Measurements from ENCODE around the gene KIAA0825. TPM values are rescaled to one million over a fixed set of nuclear protein-coding genes. Genes with fewer than 3 reads are reported as not detected.

KIAA0825 gene
- total and polyA plus RNA-seq, 8 donors = 5.1 to 6.9 (median 6.5) TPM

GRCh38 chr5:94304146-94304545, 314.3 kb downstream of the KIAA0825 start:
- DNase-seq (no peak), ATAC-seq (no peak)
- H3K36me3 ChIP-seq = no peaks in the 10 kb centered on the region
- TF ChIP-seq, protein P1, sequence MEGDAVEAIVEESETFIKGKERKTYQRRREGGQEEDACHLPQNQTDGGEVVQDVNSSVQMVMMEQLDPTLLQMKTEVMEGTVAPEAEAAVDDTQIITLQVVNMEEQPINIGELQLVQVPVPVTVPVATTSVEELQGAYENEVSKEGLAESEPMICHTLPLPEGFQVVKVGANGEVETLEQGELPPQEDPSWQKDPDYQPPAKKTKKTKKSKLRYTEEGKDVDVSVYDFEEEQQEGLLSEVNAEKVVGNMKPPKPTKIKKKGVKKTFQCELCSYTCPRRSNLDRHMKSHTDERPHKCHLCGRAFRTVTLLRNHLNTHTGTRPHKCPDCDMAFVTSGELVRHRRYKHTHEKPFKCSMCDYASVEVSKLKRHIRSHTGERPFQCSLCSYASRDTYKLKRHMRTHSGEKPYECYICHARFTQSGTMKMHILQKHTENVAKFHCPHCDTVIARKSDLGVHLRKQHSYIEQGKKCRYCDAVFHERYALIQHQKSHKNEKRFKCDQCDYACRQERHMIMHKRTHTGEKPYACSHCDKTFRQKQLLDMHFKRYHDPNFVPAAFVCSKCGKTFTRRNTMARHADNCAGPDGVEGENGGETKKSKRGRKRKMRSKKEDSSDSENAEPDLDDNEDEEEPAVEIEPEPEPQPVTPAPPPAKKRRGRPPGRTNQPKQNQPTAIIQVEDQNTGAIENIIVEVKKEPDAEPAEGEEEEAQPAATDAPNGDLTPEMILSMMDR (IDR thresholded peaks at IDR 0.05) = no peak
- no peaks in the 10 kb centered on the region for H3K9me3 ChIP-seq
- no peaks in the 10 kb centered on the region for H3K27me3 ChIP-seq
- no peaks in the 10 kb centered on the region for H3K4me1 ChIP-seq
- no peak overlapping the region for H3K27ac ChIP-seq
- intact Hi-C loops (cut with DNase I) = no loop called here
- H3K4me3 ChIP-seq = no peak overlapping the region

DNA sequence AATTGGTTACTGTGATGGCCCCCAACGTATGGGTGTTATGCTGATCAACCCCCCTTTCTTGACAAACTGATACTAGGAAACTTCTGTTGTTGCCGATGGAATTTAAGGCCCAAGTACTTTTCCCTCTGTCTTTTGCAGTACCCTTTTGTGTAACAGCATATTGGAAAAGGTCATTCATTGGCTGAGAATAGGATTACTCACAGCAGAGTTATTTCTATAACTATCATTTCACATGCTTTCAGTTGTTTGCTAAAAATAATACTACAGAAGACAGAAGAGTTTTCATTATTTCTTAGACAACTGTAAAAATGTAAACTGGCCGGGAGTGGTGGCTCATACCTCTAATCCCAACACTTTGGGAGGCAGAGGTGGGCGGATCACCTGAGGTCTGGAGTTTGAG, 329.5 kb downstream of the KIAA0825 start:
- DNase-seq (no peak), ATAC-seq (no peak)
- Histone ChIP-seq H3K27ac (no peak overlapping the region), H3K4me1 (no peaks in the 10 kb centered on the region), H3K36me3 (no peaks in the 10 kb centered on the region), H3K4me3 (no peak overlapping the region), H3K27me3 (no peaks in the 10 kb centered on the region), H3K9me3 (peaks cover 0 to 17% of the 10 kb centered on the region in 2 donors)
- TF ChIP-seq, protein P1 (IDR thresholded peaks at IDR 0.05) = no peak
- intact Hi-C loops (cut with DNase I) = no loop called here

DNA sequence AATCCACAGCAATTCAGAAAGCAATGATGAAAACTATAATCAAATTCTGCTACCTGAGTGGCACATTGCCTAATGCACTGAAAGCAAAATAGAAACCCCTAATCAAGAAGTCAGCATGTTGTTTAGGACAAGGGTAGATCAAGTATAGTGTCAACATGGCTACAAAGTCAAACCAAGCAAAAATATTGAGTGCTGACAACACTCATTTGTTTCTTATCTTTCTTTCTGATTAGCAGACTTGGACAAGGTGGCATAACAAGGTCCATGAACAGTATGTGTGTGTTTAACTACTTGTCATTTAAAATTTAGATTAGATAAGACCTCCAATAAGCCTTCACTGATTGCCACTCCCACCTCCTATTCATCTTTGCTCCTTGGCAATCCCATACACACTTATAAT, 332.4 kb downstream of the KIAA0825 start:
- no peak overlapping the region for H3K4me3 ChIP-seq
- ATAC-seq = no peak
- no peak overlapping the region for H3K27ac ChIP-seq
- no peaks in the 10 kb centered on the region for H3K36me3 ChIP-seq
- TF ChIP-seq, protein P1 (IDR thresholded peaks at IDR 0.05) = no peak
- intact Hi-C loops (cut with DNase I) = no loop called here
- peaks cover 0 to 3% of the 10 kb centered on the region in 2 donors for H3K9me3 ChIP-seq
- no peaks in the 10 kb centered on the region for H3K4me1 ChIP-seq
- DNase-seq = no peak
- H3K27me3 ChIP-seq = no peaks in the 10 kb centered on the region

DNA sequence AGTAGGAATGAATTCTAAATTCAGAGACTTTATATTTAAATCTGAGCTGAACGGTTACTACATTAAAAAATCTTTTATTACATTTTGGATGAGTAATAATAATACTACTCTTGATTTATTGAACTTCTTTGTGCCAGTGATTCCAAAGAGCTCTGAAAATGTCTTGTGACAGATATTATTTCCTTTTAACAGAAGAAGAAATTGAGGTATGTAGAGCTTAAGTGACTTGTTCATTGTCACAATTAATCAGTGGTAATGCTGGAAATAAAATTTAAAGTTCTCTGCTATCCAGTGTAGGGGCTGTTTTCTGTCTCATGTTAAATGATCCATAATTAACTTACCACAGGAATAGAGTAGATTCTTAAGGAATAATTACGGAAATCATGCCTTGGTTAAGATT, 335.3 kb downstream of the KIAA0825 start:
- Histone ChIP-seq H3K4me1 (no peaks in the 10 kb centered on the region), H3K36me3 (no peaks in the 10 kb centered on the region), H3K4me3 (no peak overlapping the region), H3K27ac (no peak overlapping the region), H3K27me3 (no peaks in the 10 kb centered on the region), H3K9me3 (no peaks in the 10 kb centered on the region)
- ATAC-seq = no peak
- intact Hi-C loops (cut with DNase I) = no loop called here
- TF ChIP-seq, protein P1 (IDR thresholded peaks at IDR 0.05) = no peak
- no peak for DNase-seq

- ATAC-seq = no peak
- no peak for DNase-seq
- no peaks in the 10 kb centered on the region for H3K9me3 ChIP-seq
- H3K27me3 ChIP-seq = no peaks in the 10 kb centered on the region
- H3K4me1 ChIP-seq = no peaks in the 10 kb centered on the region
- H3K36me3 ChIP-seq = no peaks in the 10 kb centered on the region
- intact Hi-C loops (cut with DNase I) = no loop called here
- TF ChIP-seq, protein P1 (IDR thresholded peaks at IDR 0.05) = no peak
- no peak overlapping the region for H3K4me3 ChIP-seq
- H3K27ac ChIP-seq = no peak overlapping the region
These were observed 337.1 kb downstream of the KIAA0825 start for GRCh38 chr5:94281236-94281801.
